ENCODE data around the gene ATP13A1.

DNA sequence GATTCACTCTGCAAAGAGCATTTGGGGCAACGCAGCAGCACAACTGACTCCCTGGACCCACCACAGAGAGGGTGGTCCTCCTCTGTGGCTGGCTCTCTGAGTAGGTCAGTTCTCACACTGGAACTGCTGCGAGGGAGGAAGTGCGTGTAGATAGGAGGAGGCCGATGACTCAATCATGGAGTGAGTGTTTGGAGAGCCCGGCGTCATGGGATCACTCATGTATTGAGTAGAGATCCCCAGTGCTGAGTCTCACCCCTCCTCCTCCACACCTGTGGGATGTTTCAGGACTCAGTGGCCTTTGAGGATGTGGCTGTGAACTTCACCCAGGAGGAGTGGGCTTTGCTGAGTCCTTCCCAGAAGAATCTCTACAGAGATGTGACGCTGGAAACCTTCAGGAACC lies 14.1 kb upstream of the ATP13A1 start:
- TF ChIP-seq POLR2A (IDR thresholded peaks at IDR 0.05; ENCODE audit: low read depth) (no peak), POLR2AphosphoS5 (IDR thresholded peaks at IDR 0.05) (no peak), EP300 (IDR thresholded peaks at IDR 0.05) (no peak)
- TF ChIP-seq, protein P1, sequence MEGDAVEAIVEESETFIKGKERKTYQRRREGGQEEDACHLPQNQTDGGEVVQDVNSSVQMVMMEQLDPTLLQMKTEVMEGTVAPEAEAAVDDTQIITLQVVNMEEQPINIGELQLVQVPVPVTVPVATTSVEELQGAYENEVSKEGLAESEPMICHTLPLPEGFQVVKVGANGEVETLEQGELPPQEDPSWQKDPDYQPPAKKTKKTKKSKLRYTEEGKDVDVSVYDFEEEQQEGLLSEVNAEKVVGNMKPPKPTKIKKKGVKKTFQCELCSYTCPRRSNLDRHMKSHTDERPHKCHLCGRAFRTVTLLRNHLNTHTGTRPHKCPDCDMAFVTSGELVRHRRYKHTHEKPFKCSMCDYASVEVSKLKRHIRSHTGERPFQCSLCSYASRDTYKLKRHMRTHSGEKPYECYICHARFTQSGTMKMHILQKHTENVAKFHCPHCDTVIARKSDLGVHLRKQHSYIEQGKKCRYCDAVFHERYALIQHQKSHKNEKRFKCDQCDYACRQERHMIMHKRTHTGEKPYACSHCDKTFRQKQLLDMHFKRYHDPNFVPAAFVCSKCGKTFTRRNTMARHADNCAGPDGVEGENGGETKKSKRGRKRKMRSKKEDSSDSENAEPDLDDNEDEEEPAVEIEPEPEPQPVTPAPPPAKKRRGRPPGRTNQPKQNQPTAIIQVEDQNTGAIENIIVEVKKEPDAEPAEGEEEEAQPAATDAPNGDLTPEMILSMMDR (IDR thresholded peaks at IDR 0.05) = no peak

Measured in esophagus muscularis mucosa (tissue), 4 donors.